ENCODE data around the gene HOXC6.
"Not testable (repeated sequence)": the region's sequence is repeated elsewhere in the genome, so short reads cannot be mapped to it uniquely, and the experiment has no call there.

HOXC6 gene

DNA sequence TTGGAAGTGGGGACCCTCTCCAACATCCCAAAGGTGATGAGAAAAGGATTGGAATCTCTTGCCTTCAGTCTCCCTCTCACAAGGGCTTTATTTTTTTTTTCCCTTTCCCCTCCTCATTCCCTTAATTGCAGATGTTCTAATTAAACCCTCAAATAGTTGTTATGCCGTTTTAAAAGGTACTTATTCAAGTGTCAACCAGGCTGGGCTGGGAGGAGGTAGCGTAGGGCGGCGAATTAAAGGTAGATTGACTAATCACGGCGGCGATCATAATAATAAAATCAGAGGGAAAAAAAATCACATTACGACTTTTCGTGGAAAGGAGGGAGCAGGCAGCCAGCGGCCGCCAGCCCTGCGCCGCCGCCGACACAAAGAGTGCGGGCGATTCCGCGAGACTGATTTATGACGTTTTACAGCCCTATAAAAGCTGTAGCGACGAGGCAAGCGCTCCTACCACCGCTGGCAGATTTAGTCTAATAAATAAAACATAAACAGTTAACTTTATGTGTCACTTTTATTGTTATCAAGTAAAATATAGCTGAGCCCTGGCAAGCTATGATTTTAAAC is 23.7 kb downstream of the HOXC6 start:
- no peak for DNase-seq

DNA sequence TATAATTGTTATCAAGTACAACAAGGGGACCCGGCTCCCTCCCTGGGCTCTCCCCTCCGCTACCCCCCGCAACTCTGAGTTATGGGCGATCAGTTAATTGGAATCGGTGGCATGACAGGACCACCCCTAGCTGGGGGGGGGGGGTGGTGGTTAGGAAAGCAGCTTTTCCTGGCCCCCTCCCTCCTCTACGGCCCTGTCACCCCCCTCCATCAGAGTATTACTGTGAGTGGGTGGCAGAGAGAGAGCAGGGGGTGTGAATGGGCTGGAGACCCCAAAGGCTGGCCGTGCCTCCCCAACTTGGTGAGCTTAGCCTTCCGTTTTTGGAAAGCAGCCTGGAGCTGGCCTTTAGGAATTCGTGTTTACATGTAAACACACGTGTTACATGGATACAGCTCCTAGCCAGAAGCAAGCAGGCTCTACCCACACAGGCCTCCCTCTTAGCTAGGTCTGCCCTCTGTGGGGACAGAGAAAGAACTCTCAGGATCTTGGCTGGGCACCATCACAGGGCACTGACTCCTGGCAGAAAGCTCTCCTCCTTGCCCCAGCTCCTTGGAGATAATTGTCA is 24.3 kb downstream of the HOXC6 start:
- peak in 1 of 58 donors; percentile 3 for DNase-seq

- DNase-seq: peak in 3 of 58 donors; percentile 4 to 9 (median 6)
Observed at GRCh38 chr12:54053003-54053750, 24.9 kb downstream of the HOXC6 start.

DNA sequence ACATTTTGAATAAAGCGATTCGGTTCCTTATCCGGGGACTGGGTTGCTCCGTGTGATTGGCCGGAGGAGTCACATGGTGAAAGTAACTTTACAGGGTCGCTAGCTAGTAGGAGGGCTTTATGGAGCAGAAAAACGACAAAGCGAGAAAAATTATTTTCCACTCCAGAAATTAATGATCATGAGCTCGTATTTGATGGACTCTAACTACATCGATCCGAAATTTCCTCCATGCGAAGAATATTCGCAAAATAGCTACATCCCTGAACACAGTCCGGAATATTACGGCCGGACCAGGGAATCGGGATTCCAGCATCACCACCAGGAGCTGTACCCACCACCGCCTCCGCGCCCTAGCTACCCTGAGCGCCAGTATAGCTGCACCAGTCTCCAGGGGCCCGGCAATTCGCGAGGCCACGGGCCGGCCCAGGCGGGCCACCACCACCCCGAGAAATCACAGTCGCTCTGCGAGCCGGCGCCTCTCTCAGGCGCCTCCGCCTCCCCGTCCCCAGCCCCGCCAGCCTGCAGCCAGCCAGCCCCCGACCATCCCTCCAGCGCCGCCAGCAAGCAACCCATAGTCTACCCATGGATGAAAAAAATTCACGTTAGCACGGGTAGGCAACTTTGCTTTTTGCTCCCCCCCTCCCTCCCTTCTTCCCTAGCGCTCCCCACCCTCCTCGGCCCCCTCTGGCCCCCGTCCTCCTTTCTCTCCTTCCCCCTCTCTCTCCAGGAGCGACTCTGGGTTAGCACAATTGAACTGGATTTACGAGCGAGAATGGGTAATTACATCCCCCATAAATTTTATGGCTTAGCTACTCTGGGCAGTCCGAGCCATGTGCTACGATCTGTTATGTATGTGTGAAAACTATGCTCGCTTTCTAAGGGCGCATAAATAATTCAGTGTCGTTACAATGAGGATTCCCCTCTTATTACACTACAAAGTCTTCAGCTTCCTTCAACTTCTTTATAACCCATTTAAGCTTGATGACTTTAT is 25.8 kb downstream of the HOXC6 start, which contains the start of gene HOXC4:
Gene HOXC4, plus strand, starts transcription at position 85 of the 991 bp plus-strand sequence. Its CDS starts 88 bp downstream, at position 173.
- peak in 1 of 58 donors; percentile 9 for DNase-seq

DNA sequence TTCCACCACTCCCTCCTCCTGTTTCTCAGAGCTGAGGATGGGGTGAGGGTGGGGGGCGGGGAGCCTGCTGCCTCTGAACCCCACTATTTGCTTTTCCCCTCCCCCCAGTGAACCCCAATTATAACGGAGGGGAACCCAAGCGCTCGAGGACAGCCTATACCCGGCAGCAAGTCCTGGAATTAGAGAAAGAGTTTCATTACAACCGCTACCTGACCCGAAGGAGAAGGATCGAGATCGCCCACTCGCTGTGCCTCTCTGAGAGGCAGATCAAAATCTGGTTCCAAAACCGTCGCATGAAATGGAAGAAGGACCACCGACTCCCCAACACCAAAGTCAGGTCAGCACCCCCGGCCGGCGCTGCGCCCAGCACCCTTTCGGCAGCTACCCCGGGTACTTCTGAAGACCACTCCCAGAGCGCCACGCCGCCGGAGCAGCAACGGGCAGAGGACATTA is 26.5 kb downstream of the HOXC6 start:
- no peak for DNase-seq

DNA sequence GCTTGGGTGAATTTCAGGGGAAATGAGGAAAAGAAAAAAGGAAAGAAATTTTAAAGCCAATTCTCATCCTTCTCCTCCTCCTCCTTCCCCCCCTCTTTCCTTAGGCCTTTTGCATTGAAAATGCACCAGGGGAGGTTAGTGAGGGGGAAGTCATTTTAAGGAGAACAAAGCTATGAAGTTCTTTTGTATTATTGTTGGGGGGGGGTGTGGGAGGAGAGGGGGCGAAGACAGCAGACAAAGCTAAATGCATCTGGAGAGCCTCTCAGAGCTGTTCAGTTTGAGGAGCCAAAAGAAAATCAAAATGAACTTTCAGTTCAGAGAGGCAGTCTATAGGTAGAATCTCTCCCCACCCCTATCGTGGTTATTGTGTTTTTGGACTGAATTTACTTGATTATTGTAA is 27.3 kb downstream of the HOXC6 start:
- no peak for DNase-seq

DNA sequence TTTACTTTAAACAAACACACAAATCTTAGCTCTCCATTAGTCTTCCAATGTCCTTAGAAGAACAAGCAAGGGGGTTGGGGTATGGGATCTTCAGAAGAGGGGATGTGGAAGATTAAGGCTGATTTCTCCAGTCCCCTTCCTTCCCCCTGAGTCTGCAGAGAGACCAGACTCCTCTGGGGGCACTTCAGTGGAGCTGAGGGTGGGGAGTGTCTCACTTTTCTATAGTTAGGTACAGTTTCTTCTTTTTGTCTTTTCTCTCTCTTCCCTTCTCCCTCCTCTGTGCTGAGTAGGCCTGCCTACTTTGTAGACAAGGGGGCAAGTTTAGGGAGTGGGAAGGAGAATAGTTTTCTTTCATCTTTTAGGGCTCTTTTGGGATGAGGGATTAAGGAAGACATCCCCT is 27.9 kb downstream of the HOXC6 start:
- DNase-seq: no peak

GRCh38 chr12:54058128-54058768 is 30.0 kb downstream of the HOXC6 start:
- DNase-seq: no peak

DNA sequence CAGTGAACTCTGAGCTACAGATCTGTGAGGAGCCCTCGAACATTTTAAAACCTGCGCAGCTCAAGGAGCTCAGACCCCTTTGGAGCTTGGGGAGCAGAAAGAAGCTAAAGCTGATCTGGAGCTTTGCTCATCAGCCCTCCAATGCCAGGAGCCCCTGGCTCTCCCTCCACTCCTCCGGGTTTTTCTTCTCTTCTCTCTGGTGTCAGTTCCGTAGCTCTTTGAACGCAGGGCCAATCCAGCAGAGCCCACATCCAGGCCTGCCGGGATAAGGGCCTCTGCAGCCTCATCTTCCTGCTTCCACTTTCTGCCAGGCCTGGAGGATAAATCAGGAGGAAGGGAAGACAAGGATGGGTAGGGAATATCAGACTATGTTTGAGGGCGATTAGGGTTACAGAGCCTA is 31.4 kb downstream of the HOXC6 start:
- no peak for DNase-seq

- no peak for DNase-seq
Observed at GRCh38 chr12:54060174-54060974, 32.1 kb downstream of the HOXC6 start.

GRCh38 chr12:54060975-54061778 is 32.9 kb downstream of the HOXC6 start:
- DNase-seq: no peak

- no peak for DNase-seq
Observed at GRCh38 chr12:54065677-54066076, 37.4 kb downstream of the HOXC6 start.

DNA sequence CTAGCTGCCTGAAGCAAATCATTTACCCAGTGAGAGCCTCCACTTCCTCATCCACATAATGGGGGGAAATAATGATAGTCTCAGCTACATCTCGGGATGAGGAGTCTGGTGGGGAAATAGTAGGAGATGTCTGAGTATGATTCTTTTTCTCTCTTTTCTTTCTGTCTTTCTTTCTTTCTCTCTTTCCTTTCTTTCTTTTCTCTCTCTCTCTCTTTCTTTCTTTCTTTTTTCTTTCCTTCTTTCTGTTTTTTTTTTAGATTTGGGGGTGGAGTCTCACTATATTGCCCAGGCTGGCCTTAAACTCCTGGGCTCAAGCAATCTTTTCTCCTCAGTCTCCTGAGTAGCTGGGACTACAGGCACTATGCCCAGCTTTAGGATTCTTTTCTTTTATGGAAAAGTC is 38.2 kb downstream of the HOXC6 start:
- DNase-seq: no peak

GRCh38 chr12:54068418-54069070 is 40.3 kb downstream of the HOXC6 start:
- no peak for DNase-seq

DNA sequence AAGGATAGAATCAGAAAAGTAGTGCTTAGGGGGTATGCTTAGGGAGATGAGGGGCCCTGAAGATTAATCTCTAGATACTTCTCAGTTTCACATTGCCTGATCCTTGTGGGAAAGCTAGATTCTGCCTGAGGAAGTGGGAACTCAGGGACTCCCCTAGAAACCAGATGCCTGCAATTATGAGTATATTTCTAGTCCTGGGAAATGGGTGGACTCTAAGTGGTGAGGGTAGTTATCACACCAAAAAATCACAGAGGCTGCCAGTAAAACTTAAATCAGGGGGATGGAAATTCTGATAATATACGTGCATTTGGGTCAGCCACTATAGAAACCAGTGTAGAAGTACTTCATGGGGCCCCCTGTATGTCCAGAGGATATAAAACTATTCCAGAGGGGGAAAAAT is 43.7 kb downstream of the HOXC6 start:
- no peak for DNase-seq

DNA sequence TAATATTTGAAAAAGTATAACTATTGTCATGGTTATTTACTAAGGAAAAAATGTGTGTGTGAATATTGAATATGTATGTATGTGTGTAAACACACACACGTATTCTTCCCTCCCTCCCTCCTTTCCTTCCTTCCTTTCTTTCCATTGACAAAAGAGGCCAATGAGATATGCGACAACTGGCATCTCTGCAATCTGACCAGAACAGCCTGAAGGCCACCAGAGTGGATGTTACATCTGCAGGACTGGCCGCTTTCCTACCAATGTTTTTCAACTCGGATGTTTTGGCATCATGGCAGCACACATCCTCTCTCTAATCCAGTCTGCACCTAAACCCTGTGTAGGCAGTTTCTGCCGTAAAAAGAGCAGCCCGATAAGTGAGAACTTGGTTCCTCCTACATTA is 46.1 kb downstream of the HOXC6 start:
- no peak for DNase-seq

- DNase-seq: no peak
Observed at GRCh38 chr12:54075409-54075808, 47.2 kb downstream of the HOXC6 start.

DNA sequence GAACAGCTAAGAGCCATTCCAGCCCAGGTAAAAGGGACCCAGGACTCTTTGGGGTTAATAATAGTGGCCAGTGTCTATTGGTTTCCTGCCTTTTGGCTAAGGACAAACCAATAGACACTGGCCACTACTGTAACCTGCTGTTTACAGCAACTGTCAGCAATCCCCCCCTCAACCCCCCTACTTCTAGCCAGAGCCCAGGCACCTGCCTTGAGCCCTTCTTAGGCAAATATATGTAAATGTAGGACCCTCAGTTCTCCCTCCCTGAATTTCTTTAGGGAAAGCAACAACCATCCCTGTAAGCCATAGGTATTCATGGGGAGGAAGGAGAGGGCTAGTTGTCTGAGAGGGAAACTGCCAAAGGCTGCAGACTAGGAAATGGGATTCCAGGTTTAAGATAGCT is 47.7 kb downstream of the HOXC6 start:
- no peak for DNase-seq

GRCh38 chr12:54077843-54078242 is 49.6 kb downstream of the HOXC6 start:
- not testable (repeated sequence) for DNase-seq
